ENCODE results near the gene AFG1L. TPM values are rescaled to one million over a fixed set of nuclear protein-coding genes. Genes with fewer than 3 reads are reported as not detected.

Gene AFG1L
- total RNA-seq, 1 donor from 2014 or later: 9.3 TPM

GRCh38 chr6:108348655-108349349, 53.9 kb downstream of the AFG1L start:
- no peak for TF ChIP-seq CTCF (IDR thresholded peaks at IDR 0.05; ENCODE audit: unreplicated experiment)
- H3K27ac Mint-ChIP-seq: no peak overlapping the region
- no peaks in the 10 kb centered on the region for H3K4me1 Mint-ChIP-seq
- H3K36me3 Mint-ChIP-seq: peaks cover 2% of the 10 kb centered on the region
- no peaks in the 10 kb centered on the region for H3K27me3 Mint-ChIP-seq (ENCODE audit: low read depth)
- H3K9me3 Mint-ChIP-seq: no peaks in the 10 kb centered on the region
- no peak for DNase-seq (ENCODE audit: low spot score in 2 of 2, unreplicated experiment in 2 of 2)
- H3K4me3 Mint-ChIP-seq: no peak overlapping the region

DNA sequence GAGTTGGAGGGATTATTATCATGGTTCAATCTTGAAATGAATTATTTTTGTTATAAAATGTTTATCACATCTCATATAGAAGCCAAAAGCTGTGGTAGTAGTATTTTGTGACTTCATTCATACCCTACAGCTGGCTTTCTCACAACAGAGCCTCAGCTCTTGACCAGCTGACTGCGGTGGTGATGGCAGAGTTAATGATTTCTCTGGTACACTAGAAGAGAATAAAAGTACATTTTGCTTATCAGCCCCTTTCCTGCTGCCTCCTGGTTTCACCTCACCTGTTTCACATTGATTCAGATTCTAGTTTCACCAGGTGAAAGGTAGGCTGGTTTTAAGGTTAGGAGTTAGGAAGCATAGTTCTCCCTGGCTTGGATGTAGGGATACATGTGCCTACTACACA, 55.7 kb downstream of the AFG1L start:
- DNase-seq (ENCODE audit: low spot score in 2 of 2, unreplicated experiment in 2 of 2): no peak
- no peak overlapping the region for H3K4me3 Mint-ChIP-seq
- H3K4me1 Mint-ChIP-seq: no peaks in the 10 kb centered on the region
- no peaks in the 10 kb centered on the region for H3K9me3 Mint-ChIP-seq
- H3K27me3 Mint-ChIP-seq (ENCODE audit: low read depth): no peaks in the 10 kb centered on the region
- H3K36me3 Mint-ChIP-seq: peaks cover 1% of the 10 kb centered on the region
- no peak for TF ChIP-seq CTCF (IDR thresholded peaks at IDR 0.05; ENCODE audit: unreplicated experiment)
- no peak overlapping the region for H3K27ac Mint-ChIP-seq

- no peak for DNase-seq (ENCODE audit: low spot score in 2 of 2, unreplicated experiment in 2 of 2)
- Mint-ChIP-seq H3K27ac (no peak overlapping the region), H3K9me3 (no peaks in the 10 kb centered on the region), H3K4me3 (no peak overlapping the region), H3K27me3 (ENCODE audit: low read depth) (no peaks in the 10 kb centered on the region), H3K4me1 (no peaks in the 10 kb centered on the region), H3K36me3 (peaks cover 2% of the 10 kb centered on the region)
- no peak for TF ChIP-seq CTCF (IDR thresholded peaks at IDR 0.05; ENCODE audit: unreplicated experiment)
These were observed 59.0 kb downstream of the AFG1L start for GRCh38 chr6:108353853-108354252.

- no peak for TF ChIP-seq CTCF (IDR thresholded peaks at IDR 0.05; ENCODE audit: unreplicated experiment)
These were observed 60.3 kb downstream of the AFG1L start for GRCh38 chr6:108355120-108355519.

DNA sequence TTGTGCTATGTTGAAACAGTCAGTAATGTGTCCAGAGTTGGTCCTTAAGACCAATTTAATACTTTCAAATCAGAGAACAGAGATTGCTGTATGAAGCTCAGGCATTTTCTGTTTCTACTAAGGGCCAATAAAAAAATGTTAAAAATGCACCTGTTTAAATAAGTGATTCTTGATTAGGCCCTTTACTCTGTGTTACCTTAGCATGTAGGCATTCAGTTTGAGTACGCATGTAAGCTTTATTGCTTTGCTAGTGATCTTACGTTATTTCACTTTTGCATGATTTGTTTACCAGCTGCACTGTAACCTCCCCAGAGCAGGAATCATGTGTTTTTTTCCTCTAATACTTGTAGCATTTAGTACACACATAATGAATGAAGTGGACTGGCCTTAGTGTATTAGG, 61.0 kb downstream of the AFG1L start:
- no peak overlapping the region for H3K4me3 Mint-ChIP-seq
- H3K27ac Mint-ChIP-seq: no peak overlapping the region
- H3K27me3 Mint-ChIP-seq (ENCODE audit: low read depth): no peaks in the 10 kb centered on the region
- TF ChIP-seq CTCF (IDR thresholded peaks at IDR 0.05; ENCODE audit: unreplicated experiment): no peak
- H3K9me3 Mint-ChIP-seq: no peaks in the 10 kb centered on the region
- H3K36me3 Mint-ChIP-seq: peaks cover 5% of the 10 kb centered on the region
- DNase-seq (ENCODE audit: low spot score in 2 of 2, unreplicated experiment in 2 of 2): no peak
- H3K4me1 Mint-ChIP-seq: no peaks in the 10 kb centered on the region

More at GRCh38 chr6:108355120-108355519, 60.3 kb downstream of the AFG1L start:
- DNase-seq (ENCODE audit: low spot score in 2 of 2, unreplicated experiment in 2 of 2): no peak
- Mint-ChIP-seq H3K4me3 (no peak overlapping the region), H3K27ac (no peak overlapping the region), H3K36me3 (peaks cover 5% of the 10 kb centered on the region), H3K27me3 (ENCODE audit: low read depth) (no peaks in the 10 kb centered on the region), H3K9me3 (no peaks in the 10 kb centered on the region), H3K4me1 (no peaks in the 10 kb centered on the region)

All from mesothelial cell of epicardium (in vitro differentiated cells).